HG03175 (cell line): ENCODE data around the gene CCDC7.
A peak's percentile ranks its signal among the peaks of the same experiment; 100 is the strongest.
"Not testable (repeated sequence)": the region's sequence is repeated elsewhere in the genome, so short reads cannot be mapped to it uniquely, and the experiment has no call there.

Experiments
- ATAC-seq: cut with Tn5 transposase; IDR thresholded peaks from one replicate; pipeline ENCODE4 v1.9.1; 2021; ENCODE audit warnings: mild to moderate bottlenecking, moderate library complexity; ENCODE audit not compliant: unreplicated experiment

CCDC7 gene

GRCh38 chr10:32445740-32446535, at the start of gene CCDC7:
CCDC7 (plus strand) TSS chr10:32446140; CDS start chr10:32451643, 5,503 bp downstream.
- ATAC-seq, result peak; percentile 98

- ATAC-seq, result not testable (repeated sequence)
Measured at GRCh38 chr10:32397163-32397562, 48.8 kb upstream of the CCDC7 start.

GRCh38 chr10:32399720-32400119, 46.2 kb upstream of the CCDC7 start:
- ATAC-seq, result not testable (repeated sequence)

GRCh38 chr10:32400961-32401360, 45.0 kb upstream of the CCDC7 start:
- no peak for ATAC-seq

DNA sequence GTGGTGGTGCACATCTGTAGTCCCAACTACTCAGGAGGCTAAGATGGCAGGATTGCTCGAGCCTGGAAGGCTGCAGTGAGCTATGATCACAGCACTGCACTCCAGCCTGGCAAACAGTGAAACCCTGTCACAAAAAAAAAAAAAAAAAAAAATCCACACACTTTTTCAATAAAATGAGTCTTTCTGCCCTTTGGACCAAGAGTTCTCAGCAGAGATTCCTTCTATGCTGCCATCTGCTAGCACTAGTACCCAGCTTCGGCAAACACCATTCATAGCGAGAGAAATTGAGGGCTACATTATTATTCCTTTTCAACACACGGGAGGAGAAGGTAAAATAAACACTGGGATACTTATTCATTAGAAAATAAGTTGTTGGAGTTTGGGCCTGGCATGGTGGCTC, 43.4 kb upstream of the CCDC7 start:
- no peak for ATAC-seq

GRCh38 chr10:32403091-32403490, 42.8 kb upstream of the CCDC7 start:
- no peak for ATAC-seq

GRCh38 chr10:32408690-32409089, 37.2 kb upstream of the CCDC7 start:
- ATAC-seq, result no peak

DNA sequence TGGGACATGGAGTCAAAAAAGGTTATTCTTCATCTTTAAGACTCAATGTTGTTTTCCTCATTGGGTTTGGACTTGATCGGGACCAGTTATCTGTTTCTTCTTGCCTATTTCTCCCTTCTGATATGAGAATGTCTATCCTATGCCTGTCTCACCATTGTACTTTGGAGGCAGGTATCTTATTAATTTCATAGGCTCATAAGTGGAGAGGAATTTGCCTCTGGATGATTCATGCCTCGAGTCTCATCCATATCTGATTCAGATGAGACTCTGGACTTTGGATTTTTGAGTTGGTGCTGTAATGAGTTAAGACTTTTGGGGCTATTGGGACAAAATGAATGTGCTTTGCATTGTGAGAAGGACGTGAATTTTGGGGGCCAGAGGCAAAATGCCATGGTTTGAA, 36.2 kb upstream of the CCDC7 start:
- ATAC-seq, result no peak

DNA sequence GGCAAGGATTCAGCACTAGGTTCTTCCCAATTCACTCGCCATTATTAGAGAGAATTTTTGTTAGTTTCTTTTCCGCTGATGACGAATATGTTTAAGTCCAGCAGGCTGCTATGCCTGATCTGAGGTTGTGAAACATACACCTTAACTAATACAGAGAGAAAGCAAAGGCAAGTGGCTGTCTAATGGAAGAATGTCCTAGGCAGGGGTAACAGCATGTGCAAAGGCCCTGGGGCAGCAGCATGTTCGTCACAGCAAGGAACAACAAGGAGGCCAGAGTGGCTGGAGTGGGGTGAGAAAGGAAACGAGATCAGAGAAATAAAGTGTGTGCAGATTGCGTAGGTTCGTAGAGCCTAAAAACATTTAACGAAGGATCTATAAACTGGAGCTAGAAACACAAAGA, 35.4 kb upstream of the CCDC7 start:
- ATAC-seq, result no peak

DNA sequence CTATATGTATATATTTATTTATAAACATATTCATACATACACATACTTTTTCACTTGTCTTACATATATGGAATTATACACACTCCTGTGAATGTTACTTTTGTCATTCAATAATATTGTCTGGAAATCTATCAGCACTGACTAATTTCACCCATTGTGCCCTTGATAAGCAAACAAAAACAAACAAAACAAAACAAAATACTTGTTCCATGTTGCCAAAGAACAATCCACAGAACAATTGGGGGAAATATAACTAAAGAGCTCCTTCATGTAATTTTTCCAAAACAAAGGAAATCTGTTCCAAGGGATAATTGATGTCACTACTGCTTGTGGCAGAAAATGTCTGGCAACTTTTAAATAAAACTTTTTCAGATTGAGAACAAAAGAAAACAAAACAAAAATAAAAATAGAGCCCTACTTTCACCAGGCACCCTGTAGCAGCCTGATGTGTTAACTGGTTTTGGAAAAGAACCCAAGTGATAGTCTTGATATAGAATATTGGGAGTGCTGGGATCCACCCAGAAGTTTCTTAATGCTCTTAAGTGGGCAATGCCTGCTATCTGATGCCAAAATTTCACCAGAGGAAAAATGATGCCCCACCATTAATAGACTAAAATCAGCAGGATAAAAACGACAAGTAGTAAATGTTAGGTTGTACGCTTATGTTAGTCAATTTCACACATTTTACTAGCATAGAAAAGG, 34.0 kb upstream of the CCDC7 start:
- ATAC-seq, result no peak

GRCh38 chr10:32412499-32412853, 33.5 kb upstream of the CCDC7 start:
- ATAC-seq, result no peak

- no peak for ATAC-seq
Measured at GRCh38 chr10:32413513-32413912, 32.4 kb upstream of the CCDC7 start.

DNA sequence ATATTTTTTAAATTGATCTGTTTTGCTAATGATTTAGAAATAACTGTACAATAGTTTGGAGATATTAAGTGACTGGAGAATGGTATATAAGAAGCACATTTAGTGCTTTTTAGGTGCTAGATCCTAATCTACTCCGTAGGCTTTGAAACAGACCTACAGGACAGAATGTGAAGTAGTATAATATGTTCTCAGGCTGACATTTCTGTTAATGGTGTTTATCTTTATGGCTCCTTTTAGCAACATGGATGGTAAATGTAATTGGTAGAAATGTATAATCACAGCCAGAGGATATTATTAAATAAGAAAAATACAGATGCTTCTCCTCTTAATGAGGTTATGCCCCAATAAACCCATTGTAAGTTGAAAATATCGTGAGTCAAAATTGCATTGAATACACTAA, 30.6 kb upstream of the CCDC7 start:
- ATAC-seq, result no peak

- no peak for ATAC-seq
Measured at GRCh38 chr10:32417911-32418547, 27.9 kb upstream of the CCDC7 start.

DNA sequence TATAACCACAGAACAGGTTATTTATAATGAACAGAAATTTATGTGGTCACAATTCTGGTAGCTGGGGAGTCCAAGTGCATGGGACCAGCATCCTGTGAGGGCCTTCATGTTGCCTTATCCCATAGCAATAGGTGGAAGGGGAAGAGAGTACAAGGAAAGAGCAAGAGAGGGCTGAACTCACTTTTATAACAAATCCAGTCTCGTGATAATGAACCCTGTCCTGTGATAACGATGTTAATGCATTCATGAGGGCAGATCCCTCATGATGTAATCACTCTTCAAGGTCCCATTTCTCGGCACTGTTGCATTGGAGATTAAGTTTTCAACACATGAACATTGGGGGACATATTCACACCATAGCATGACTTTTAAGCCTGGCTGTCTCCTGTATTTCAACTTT, 27.4 kb upstream of the CCDC7 start:
- no peak for ATAC-seq

DNA sequence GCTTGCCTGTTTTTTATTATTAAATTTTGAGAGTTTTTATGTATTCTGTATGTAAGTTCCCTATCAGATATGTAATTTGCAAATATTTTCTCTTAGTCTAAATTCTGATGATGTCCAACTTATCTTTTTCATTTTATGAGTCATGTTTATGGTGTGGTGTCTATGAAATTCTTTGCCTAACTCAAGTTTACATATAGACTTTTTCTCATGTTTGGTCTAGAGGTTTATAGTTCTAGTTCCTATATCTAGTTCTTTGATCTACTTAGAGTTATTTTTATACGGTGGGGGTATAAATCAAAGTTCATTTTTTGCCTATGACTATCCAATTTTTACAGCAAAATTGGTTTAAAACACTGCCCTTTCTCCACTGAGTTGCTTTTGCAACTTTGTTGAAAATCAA, 26.3 kb upstream of the CCDC7 start:
- ATAC-seq, result no peak

DNA sequence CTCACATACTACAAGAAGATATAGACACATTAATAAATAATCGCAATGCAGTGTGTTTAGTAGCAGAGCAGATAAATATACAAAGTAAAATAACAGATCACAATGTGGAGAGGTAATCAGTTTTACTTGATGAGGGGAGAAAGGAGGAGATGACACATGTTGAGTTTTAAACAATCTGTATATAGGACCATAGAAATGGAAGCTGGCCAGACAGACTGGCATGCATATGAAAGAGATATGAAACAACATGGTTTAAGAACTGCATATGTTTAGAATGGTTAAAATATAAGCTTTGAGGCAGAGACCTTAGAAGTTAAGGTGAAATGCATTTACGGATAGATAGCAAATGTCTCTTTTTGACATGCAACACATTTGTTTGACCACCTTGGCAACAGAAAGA, 19.8 kb upstream of the CCDC7 start:
- no peak for ATAC-seq

GRCh38 chr10:32433542-32433941, 12.4 kb upstream of the CCDC7 start:
- no peak for ATAC-seq

- no peak for ATAC-seq
Measured at GRCh38 chr10:32436215-32436614, 9.7 kb upstream of the CCDC7 start.

DNA sequence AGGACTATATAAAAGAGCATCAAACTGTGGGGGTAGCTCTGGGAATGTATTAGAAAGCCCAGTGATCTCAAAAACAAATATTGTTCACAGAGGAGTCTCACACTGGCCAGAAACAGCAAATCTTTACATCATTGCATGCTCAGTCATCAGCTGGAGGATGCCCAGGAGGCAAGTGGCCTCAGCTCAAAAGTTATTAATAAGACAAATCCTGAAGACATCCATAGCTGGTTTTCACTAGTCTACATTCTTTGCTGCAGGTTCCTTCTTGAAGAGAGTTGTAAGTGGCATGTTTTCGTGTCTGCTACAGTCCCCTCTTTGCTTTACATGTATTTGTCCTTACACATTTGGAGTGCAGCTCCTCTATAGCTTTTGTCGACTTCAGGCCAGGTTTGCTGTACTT, 8.6 kb upstream of the CCDC7 start:
- no peak for ATAC-seq

DNA sequence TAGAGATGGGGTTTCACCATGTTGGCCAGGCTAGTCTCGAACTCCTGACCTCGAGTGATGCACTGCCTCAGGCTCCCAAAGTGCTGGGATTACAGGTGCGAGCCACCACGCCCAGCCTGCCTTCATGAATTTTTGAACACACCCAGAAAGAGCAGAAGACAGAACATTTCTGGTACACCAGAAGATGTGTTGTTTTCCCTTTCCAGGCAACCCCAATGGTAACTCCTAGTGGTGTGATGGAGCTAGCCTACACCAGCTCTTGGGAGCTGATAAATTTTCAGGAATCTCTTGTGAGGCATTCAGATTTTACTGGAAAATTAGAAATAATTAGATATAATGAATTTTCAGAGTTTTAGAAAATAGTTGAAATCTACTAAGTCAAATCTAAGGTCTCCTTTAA, 904 bp upstream of the CCDC7 start:
- ATAC-seq, result no peak
